Epithelial cell of proximal tubule (primary cell): ENCODE data around the gene TUBB2B. TPM values are rescaled to one million over a fixed set of nuclear protein-coding genes. Genes with fewer than 3 reads are reported as not detected.
A peak's percentile ranks its signal among the peaks of the same experiment; 100 is the strongest.

Experiments
- DNase-seq: peaks from one replicate; pipeline ENCODE4 v3.0.0-alpha.2; 2011; ENCODE audit warnings: low read depth
- H3K4me3 ChIP-seq: 2 replicates; pipeline ENCODE4 v1.5.1; 2011; ENCODE audit warnings: low read depth, mild to moderate bottlenecking, low read length
- CTCF ChIP-seq: conservative IDR thresholded peaks from 2 replicates; pipeline ENCODE4 v1.5.1; 2012; ENCODE audit warnings: low read depth, mild to moderate bottlenecking, low read length
- total RNA-seq: library from RNA; depleted of rRNA; stranded (reverse); fragments of >200 nt; gene quantifications from 2 replicates; pipeline ENCODE4 v1.2.3, GENCODE V29; 2015

Gene TUBB2B
- total RNA-seq, 1 donor from 2014 or later = 213 TPM

GRCh38 chr6:3232017-3232945 lies 4.8 kb upstream of the TUBB2B start:
- peak overlapping the region; percentile 93 for H3K4me3 ChIP-seq
- no peak for TF ChIP-seq CTCF
- DNase-seq = no peak

GRCh38 chr6:3231247-3232016 lies 4.0 kb upstream of the TUBB2B start:
- H3K4me3 ChIP-seq = peak overlapping the region; percentile 93
- peak; percentile 51 for DNase-seq
- no peak for TF ChIP-seq CTCF

- DNase-seq = no peak
- H3K4me3 ChIP-seq = peak overlapping the region; percentile 93
- no peak for TF ChIP-seq CTCF
These were observed 3.4 kb upstream of the TUBB2B start for GRCh38 chr6:3230900-3231246.

GRCh38 chr6:3230256-3230882 lies 2.9 kb upstream of the TUBB2B start:
- H3K4me3 ChIP-seq = peak overlapping the region; percentile 93
- TF ChIP-seq CTCF = no peak
- no peak for DNase-seq

- no peak for DNase-seq
- H3K4me3 ChIP-seq = no peak overlapping the region
- TF ChIP-seq CTCF = no peak
These were observed 2.2 kb upstream of the TUBB2B start for GRCh38 chr6:3229566-3230178.

GRCh38 chr6:3228771-3229565 lies 1.5 kb upstream of the TUBB2B start:
- DNase-seq = no peak
- H3K4me3 ChIP-seq = peak overlapping the region; percentile 14
- no peak for TF ChIP-seq CTCF
